COR-L47 (cell line): Measurements from ENCODE around the gene RAB31.
"Not testable (repeated sequence)": the region's sequence is repeated elsewhere in the genome, so short reads cannot be mapped to it uniquely, and the experiment has no call there.

Source experiments
- DNase-seq: peaks from one replicate; lab custom pipeline; 2025; lab: John Stamatoyannopoulos, UW

RAB31 gene, protein sequence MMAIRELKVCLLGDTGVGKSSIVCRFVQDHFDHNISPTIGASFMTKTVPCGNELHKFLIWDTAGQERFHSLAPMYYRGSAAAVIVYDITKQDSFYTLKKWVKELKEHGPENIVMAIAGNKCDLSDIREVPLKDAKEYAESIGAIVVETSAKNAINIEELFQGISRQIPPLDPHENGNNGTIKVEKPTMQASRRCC

DNA sequence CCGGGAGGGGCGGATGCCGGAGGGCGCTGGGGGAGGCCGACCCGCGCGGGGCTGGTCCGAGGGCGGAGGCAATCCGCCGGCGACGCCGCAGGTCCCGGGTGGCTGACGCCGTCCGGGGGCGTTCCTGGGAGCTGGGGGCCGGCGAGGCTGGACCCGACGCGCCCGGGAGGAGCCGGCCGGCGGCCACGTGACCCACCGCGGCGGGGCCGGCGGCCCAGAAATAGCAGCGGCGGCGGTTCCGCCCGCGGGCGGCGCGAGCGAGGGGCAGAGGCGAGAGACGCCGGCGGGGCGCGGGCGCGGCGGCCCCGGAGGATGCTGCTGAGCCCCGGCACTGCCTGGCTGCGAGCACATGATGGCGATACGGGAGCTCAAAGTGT is at the start of gene RAB31:
TSS of gene RAB31 (plus strand) at position 245 of the 377 bp plus-strand sequence. CDS start at position 350, 105 bp downstream.
- peak; percentile 29 for DNase-seq

DNA sequence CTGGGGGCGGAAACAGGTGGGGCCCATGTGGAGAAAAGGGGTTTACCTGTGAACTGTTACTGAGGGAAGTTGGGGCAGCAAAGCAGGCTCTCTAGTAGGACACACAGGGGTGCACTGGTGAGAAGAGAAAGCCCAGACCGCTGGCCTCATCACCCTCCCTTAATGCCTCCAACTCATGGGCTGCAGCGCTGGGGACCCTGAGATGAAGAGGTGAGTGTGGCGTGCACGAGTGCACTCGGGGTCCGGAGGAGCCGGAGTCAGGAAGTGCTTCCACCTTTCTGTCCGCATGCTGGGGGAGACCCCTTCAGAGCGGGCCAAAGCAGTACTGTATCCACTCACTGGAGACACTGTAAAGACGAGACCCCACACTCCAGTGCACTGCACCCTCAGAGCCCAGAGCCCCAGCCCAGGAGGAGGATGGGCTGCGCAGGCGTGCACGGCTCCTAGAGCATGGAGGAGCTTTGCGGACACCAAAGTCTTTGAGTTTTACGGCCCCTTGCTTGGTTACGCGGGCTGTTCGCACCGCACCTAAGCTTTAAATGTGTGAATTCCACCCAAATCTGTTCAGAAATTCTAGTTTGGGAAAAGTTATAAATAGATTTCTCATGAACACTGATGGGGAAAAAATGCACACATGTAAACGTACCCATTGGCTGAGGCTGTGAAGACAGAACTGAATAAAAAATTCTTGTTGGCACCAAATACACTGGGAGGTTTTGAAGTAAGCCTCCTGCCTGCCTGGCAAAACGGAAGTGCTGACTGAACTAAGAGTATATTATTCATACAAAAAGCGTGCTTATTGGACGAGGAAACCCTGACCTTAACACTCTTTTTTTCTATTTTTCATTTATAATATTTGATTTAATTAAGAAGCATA is 48.4 kb upstream of the RAB31 start:
- no peak for DNase-seq

DNA sequence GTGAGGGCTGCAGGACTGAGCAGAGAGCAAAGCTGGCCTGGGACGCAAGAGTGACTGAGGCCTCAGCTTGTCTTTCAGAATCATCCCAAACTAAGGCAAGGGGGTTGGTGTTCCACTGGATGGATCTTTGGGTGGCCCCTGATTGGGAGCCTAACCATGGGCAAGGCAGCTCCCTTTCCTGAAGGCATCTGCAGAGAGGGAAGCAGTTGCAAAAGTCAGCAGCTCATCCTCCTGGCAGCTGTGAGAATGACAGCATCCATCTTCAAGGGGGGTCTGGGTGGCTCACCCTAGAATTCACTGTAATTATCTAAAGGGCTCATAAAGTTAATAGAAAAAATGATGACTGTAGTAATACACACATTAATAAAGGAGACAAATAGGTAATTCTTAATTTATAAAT is 46.5 kb upstream of the RAB31 start:
- DNase-seq, result no peak

DNA sequence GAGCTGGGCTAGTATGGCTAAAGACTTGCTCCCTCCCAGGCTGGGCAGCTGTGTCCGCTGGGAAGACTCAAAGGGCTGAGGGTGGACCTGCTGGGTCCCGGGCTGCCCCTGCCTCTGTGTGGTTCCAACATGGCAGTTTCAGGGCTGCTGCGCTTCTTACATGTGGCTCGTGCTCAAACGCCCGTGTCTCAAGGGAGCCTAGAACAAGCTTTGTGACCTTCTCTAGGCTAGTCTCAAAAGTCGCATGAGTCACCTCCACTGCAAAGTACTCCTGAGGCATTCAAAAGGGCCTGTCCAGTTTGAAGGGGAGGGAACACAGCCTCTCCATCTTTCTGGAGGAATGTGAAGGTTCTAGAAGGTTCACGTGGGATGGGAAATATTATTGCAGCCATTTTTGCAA is 44.7 kb upstream of the RAB31 start:
- no peak for DNase-seq

DNA sequence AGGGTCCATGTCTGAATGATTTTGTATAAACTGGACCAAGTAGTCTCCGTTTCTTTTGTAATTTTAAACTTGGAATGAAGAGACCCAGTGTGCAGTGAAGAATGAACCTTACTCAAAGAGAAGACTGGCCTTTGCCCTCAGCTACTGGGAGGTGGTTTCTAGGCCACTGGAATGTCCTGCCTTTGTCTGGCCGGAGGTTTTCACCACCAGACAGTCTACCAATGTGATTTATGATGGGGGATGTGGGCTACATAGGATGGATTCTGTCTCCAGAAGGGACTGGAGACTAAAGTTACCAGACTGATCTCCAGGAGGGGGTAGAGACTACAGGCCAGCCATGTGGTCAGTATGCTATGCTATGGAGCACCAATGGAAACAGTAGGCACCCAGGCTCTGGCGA is 42.8 kb upstream of the RAB31 start:
- DNase-seq, result no peak

DNA sequence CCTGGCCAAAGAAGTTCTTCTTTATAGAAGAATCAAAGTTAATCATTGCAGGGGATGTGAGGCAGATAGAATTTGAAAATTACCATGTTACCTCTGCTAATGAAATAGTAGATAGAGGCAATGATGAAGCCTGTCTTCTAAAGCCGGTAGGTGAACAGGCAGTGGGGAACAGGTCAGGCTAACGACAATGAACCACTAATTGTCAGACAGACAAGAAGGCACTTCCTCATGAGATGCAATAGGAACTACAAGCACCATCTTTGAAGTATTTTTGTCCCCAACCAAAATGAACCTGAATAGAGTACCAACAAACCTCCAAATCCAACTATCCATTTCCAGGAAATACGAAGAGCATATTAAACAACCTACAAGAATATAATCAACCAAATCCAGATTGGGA is 41.6 kb upstream of the RAB31 start:
- no peak for DNase-seq

DNA sequence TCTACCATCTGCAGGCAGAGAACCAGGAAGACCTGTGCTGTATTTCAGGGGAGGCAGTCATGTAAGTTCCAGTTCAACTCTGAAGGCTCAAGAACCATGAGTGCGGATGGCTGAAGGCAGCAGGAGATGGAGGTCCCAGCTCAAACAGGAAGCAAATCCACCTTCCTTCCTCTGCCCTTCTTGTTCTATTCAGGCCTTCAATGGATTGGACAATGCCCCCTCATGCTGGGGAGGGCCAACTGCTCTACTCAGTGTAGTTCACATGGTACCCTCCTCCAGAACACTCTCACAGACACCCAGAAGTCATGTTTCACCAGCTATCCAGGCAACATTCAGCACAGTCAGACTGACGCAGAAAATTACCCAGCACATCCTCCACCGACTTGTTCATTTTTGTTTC is 39.1 kb upstream of the RAB31 start:
- DNase-seq, result no peak

DNA sequence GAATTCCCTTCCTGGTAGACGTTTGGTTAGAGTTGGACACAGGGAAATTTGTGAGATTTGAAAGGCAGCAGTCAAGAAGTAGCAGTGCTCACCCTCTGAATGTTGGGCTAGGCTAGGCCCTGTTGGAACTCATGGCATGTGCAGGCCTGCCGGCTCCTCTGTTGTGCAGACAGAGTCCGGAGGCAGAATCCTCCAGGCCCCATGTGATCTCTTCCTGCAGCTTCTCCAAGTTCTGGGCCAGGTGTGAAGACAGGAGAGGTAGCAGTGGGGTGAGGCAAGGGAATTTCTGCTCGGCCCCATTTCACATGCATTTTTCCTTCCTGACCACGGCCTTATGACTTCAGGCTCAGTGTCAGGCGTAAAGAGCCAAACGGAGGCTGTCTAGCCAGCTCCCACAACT is 36.9 kb upstream of the RAB31 start:
- DNase-seq, result no peak

DNA sequence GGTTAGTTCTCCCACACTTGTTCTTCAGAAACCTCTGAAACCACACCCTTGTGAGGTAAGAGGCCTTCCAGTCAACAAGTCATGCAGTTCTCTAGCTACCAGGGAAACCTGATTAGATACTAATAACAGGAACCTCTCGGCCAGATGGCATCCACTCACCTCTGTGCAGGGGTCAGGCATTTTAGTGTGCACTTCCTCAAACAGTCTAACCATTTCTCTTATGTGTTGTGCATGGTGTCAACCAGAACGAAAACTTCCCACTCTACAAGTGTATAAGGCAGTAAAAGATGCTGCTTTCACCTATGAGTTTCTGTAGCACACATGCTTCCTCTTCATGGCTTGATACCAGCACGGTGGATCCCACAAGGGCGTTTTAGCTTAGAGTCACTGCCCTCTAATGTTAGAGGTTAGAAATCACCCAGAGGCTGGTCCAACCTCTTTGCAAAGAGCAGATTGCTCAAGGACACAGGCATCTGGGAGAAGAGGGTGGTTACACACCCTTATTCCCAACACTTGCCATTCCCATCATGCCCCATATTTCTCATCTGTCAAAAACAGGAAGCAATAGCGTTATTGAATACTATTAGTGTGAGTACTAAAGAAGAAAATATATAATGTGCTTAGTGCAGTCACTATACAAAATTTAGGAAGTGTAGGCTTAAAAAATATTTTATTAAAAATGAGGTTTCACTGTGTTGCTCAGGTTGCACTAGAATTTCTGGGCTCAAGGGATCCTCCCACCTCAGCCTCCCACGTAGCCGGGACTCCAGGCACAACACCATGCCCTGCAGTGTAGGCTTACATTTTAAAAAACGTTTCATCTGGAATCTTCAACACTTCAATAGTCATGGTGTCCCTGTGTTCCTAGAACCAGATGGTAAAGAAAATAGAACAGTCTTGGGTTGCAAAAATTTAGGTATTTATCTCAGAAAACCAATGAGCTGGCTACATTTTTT is 34.5 kb upstream of the RAB31 start:
- DNase-seq, result no peak

DNA sequence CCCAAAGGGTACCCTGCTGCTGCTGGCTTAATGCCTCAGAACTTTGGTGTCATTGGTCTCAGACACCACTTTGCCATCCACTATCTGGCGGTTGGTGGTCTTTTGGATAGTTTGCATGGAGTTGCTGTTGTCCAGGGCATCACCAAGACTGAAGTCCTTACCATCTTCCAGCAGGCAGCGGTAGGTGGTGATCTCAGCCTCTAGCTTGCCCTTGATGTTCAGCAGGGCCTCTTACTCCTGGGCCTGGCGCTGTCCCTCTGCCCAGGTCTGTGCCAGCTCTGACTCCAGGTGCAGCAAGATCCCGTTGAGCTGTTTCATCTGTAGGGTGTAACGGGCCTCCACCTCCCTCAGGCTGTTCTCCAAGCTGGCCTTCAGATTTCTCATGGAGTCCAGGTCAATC is 29.9 kb upstream of the RAB31 start:
- not testable (repeated sequence) for DNase-seq

DNA sequence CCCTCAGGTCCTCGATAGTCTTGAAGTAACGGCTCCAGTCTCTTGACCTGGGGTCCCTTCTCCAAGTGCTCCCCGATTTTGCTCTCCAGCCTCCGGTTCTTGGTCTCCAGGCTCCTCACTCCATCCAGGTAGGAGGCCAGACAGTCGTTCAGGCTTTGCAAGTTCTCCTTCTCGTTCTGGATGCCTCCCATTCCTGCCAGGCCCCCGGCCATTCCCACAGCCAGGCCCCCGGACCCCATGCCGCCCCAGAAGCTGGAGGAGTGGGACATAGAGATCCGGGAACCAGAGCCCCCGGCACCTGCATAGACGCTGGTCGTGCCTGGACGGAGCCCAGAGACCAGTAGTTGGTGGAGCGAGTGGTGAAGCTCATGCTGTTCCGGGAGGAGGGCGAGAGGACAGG is 29.0 kb upstream of the RAB31 start:
- DNase-seq, result no peak

DNA sequence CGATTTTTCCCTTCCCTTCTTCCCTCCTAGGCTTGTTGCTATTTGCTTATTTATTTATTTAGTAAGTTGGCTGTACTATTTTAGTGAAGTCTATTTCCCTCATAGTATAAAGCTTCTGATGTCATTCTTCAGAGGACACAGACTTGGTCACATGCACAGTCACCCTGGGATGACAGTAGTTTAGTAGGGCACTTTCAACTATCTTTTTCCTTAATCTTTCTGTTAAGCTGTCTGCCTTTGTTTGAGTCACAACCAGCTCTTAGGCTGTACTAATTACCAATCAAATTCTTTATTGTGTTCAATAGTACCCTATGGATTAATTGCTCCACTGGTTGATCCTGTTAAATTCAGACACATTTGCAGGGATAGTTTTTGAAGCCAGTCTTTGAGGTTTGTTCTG is 26.9 kb upstream of the RAB31 start:
- DNase-seq, result no peak

DNA sequence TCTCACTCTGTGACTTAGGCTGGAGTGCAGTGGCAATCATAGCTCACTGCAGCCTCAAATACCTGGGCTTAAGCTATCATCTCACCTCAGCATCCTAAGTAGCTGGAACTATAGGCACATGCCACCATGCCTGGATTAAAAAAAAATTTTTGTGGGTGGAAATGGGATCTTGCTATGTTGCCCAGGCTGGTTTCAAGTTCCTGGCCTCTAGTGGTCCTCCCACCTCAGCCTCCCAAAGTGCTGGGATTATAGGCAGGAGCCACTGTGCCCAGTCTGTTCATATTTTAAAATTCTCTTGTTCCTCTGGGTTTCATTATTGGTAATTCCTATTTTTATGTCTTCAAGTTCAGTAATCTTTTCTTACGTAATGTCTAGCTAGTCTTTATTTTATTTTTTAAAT is 25.5 kb upstream of the RAB31 start:
- no peak for DNase-seq

DNA sequence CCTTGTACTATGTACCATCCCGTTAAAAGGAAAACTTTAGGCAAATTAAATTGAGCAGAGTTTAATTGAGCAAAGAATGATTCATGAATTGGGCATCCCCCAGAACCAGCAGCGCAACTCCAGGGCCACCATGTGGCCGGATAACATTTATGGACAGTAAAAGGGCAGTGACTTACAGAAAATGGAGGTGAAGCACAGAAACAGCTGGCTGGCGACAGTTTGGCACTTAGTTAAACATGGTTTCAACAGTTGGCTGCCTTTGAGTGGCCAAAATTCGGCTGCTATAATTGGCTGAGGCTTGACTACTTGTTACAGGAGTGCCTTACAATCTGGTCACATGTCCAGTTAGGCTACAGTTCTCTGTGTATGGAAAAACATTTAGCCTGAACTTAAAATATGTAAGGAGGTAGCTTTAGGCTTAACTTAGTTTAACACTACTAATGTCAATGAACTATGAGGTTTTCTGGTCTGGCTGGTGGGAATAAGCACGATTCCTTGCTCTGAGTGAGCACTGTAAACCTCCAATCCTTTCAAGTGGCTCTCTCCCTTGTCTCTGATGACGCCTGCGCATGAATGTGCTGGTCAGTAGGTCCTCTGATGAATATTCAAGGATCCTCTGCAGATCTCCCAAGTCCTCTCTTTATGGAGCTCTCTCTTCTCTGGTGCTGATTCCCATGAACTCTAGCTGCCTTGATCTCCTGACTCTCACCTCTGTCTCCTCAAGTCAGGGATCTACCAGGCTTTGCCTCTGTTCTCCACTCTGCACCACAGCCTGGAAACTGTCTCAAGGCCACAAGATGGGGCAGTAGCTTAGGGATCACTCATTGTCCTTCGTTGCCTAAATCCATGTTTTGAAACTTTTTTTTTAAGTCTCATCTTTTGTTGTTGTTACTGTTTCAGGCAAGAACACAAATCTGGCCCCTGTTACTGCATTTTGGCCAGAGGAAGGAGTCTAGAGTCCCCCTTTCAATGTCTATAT is 24.4 kb upstream of the RAB31 start:
- DNase-seq, result peak; percentile 25

DNA sequence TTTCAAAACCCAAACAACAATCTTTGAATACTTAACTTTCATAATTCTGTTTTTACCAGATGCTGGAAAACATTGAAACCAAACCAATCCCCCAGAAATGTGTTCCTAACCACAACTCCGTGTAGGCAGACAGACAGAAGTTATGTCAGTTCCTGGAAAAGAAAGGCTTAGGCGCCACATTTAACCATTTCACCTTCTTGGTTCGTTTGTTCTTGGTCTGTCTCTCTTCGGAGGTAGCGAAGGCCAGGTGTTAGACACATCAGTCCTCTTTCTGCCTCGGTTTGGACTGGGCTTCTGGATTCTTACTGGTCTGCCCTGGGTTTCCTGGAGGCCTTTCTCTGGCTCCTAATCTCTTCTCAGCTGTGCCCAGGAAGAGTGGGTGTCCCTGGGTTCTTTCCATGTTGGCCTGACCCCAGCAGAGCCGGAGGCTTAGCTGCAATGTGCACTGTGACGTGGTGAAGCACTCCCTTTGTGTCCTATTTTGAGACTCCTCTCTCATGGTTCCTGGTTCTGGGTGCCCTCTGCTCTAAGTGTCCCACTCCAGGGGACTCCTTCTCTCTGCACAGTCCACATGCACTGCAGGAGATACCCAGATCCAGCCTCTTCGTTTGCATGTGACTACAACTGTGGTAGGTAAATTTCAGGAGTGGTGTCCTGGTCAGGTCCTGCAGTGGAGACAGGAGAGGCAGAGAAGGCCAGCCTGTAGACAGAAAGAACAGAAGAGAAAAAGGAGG is 23.1 kb upstream of the RAB31 start:
- no peak for DNase-seq

DNA sequence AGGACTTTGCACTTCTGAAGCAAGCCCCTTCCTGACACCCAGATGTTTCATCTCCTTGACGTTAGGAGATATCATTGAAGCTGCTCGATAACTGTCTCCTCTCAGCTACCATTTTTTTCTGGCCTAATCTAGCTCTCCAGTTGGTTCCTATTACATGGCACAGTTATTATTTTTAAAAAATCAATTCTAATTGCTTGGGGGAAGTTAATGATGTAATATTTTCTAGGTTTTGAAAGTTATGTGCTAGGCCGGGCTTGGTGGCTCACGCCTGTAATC is 22.5 kb upstream of the RAB31 start:
- no peak for DNase-seq

DNA sequence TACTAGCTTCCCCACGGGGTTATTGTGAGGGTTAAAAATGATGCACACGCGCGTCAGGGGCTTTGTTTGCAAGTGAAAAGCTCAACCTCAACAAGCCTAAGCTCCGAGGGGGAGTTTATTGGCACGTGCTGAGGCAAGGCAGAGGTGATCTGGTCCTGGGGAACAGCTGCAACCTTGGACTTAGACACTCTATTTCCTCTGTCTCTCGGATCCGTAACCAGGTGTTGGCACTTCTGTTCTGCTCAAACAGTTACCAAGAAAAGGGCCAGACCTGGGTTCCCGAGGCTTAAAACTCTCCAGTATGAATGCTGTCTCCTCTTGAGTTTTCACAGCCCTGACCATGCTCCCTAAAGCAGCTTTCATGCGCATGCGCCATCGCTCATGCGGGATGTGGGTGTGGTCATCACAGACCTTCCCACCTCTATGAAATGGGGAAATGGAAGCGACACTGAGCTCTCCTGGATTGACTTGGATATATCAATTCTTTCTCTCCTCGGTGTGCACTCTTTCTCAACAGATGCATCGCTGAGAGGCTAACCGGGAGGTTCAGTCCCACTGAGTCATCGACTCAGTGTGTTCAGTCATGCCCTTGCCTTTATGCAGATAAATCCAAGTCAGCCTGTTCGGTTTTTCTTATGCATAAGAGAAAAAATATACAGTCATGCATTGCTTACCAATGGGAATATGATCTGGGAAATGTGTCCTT is 19.9 kb upstream of the RAB31 start:
- no peak for DNase-seq

DNA sequence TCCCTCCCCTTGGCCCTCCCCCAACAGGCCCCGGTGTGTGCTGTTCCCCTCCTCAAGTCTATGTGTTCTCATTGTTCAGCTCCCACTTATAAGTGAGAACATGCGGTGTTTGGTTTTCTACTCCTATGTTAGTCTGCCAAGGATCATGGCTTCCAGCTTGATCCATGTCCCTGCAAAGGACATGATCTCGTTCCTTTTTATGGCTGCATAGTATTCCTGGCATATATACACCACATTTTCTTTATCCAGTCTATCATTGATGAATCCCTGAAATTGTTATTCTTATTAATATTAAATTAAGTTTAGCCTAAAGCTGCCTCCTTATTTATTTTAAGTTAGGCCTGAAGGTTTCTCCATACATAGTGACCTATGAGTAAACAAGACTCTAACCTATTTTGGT is 18.8 kb upstream of the RAB31 start:
- no peak for DNase-seq

DNA sequence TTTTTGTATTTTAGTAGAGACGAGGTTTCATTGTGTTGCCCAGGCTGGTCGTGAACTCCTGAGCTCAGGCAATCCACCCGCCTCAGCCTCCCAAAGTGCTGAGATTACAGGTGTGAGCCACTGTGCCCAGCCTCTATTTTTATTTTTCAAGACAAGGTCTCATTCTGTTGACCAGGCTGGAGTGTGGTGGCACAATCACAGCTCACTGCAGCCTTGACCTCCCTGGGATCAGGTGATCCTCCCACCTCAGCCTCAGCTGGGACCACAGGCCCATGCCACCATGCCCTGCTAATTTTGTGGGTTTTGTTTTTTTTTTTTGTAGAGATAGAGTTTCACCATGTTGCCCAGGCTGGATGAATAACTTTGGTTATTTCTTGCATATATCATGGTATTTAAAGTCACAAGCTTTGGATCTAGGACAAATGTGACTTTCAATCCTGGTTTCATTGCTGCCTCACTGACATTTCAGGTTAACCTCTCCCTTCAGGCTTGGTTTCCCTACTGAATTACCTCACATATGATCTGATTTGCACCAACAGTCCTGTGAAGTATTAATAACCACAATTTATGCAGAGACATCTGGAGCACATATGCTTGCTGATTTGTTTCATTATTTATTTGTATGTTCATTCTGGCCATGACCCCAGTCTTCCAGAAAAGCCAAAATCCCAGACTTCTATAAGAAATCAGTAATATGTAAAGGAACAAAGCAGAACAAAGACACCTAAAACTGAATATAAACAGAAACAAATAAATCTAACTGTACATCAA is 17.5 kb upstream of the RAB31 start:
- no peak for DNase-seq

DNA sequence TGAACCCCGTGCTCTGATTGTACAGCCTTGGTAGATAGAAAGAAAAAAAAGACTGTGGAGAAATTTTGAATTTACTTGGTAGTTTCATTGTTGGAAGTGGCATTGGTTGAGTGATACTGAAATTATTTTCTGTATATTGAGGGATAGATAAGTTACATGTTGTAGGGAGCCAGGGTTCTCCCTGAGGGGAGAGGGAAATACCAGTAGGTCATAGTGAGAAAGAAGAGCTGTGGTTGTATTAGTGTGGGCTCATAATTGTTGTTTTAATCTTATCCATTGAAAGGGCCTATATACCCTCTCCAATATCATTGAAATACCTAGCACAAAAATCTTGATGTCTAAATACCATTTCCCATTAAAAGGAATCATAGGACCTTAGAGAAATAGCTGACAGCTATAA is 16.9 kb upstream of the RAB31 start:
- no peak for DNase-seq
